CD4-positive, alpha-beta T cell treated with Interleukin-2 at 100 ng/mL for 4 hours (primary cell): ENCODE results near the gene LSP1.
"Not testable (repeated sequence)": the region's sequence is repeated elsewhere in the genome, so short reads cannot be mapped to it uniquely, and the experiment has no call there.

ENCODE experiments used
- DNase-seq: peaks from one replicate; pipeline ENCODE4 v3.0.0-alpha.2; 2020; ENCODE audit warnings: low spot score

LSP1 gene

GRCh38 chr11:1864831-1865665 is 12.2 kb downstream of the LSP1 start:
- no peak for DNase-seq

- no peak for DNase-seq
Observed at GRCh38 chr11:1866226-1866625, 13.3 kb downstream of the LSP1 start.

DNA sequence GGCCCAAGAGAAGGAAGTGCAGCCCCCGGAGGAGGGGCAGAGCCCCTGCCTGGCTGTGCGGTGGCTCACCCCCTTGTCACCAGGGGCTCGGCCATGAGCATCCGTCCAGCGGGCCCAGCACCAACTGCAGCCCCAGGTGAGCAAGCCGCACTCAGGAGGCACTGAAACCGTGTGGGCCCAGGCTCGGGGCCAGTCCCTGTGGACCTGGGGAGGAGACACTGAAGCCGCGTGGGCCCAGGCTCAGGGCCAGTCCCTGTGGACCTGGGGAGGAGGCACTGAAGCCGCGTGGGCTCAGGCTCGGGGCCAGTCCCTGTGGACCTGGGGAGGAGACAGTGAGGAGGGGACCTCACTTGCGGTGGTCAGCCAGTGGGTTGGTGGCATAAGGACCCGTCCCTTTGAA is 13.9 kb downstream of the LSP1 start:
- no peak for DNase-seq

DNA sequence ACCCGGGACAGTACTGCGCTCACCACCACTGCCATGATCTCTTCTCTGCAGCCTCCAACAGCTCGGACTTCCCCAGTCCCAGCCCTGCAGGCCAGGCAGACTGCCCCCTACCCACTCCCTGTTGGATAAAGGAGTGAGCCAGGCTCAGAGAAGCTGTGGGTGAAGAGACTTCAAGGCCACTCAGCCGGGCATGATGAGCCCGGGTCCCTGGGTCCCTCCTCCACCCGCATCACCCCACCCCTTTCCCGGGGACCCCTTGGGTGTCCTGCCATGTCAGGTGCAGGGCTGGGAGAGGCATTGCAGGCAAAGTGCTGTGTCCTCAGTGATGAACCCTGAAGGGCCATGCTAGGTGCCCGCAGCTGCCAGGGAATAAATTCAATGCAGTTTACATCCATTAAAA is 14.5 kb downstream of the LSP1 start:
- DNase-seq: no peak

GRCh38 chr11:1868056-1868635 is 15.3 kb downstream of the LSP1 start:
- no peak for DNase-seq

- no peak for DNase-seq
Observed at GRCh38 chr11:1868636-1869291, 15.9 kb downstream of the LSP1 start.

DNA sequence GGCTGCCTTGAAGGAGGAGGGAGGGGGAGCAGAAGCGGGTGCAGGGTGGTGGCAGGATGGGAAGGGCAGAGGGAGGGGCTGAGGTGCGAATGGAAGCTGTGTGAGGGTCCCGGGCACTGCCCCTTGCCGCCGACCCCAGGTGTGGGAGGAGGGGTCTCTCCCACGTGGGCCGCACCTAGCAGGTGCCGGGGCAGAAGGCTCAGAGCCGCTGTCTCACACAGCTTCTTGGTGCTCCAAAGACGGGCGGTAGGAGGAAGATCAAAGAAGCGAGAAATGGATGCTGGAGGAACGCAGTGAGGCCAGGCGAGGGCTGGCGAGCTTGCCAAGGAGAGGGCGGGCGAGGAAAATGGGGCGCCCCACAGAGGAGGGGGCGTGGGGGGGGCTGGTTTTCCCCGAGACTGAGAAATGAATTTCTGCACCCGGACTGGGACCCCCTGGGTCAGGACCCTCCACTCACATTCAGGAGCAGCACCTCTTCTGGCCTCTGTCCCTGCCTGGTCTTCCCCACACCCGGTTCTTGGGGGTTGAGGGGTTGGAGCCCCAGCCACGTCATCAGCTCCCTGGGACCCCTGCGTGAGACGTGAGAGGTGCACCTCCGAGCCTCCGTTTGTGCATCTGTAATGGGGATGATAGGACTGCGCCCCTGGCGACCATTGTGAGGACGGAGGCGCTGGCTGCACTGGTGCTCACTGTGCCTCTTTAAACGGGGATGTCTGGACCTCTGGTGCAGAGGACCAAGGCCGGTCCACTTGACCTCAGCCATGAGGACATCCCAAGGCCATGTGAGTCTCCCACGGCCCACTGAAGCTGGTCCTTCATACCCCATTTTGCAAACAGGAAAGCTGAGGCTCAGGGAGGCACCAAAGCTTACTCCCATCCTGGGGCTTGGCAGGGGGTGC is 16.8 kb downstream of the LSP1 start:
- no peak for DNase-seq

DNA sequence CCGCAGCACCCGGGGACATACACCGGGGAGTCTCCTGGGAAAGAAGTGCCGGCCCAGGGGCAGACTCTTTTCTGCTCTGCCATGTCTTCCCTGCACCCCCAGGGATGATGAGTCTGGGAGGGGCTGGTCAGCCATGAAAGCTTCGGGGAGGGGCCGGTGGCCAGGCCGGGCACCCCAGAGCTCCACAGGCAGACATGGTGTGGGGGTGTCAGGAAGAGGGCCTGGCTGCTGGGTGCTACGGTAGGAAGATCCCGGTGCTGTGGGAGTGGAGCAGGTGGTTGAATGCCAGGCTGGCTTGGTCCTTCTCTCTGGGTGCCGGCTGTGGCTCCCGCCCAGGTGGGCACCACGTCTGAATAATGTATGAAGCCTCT is 17.4 kb downstream of the LSP1 start:
- DNase-seq: no peak

- DNase-seq: peak; percentile 49
Observed at GRCh38 chr11:1870721-1871466, 18.0 kb downstream of the LSP1 start.

DNA sequence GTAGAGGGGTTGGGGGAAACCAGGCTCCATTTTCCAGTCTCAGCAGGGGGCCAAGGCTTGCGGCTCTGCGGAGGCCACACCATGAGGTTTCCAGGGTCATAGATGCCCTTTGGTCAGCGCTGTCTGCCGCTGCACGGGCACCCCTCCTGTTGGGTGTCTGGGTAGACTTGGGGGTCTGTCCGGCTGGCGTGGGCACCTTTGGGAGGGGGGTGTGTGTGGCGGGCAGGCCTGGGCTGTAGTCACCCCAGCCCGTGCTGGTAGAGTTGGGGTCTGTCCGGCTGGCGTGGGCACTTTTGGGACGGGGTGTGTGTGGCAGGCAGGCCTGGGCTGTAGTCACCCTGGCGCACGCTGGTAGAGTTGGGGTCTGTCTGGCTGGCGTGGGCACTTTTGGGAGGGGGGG is 18.6 kb downstream of the LSP1 start:
- no peak for DNase-seq

GRCh38 chr11:1872267-1872985 is 19.5 kb downstream of the LSP1 start:
- no peak for DNase-seq

DNA sequence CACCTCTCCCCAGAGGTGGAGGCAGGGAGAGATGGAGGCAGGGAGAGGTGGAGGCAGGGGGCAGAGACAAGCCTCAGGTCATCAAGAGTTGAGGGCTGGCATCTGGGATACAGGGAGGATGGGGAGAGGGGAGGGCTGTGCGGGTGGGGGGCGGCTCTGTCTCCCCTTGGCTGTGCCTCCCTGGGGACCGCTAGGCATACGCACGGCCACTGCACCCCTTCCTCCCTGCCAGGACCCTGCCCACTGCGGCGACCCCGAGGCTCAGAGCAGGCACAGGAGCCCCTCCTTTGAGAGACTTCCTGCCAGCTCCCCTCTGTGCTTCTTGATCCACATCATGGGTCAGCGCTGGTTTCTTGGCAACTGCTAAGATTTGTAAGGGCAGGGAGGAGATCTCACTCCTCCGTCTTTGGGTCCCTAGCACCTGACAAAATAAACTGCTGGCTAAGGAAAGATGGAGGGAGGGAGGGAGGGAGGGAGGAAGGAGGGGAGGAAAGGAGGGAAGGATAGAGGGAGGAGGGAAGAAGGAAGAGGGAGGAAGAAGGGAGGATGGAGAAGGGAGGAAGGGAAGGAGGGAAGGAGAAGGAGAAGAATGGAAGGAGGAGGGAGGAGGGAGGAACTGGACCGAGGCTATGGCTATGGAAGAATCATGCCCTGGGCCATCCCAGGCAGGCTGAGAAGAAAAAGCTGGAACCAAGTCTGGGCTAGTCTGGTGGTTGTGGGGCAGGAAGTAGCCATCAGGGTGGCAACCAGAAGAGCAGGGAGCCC is 20.3 kb downstream of the LSP1 start:
- DNase-seq: no peak

- not testable (repeated sequence) for DNase-seq
Observed at GRCh38 chr11:1873813-1874150, 20.9 kb downstream of the LSP1 start.

DNA sequence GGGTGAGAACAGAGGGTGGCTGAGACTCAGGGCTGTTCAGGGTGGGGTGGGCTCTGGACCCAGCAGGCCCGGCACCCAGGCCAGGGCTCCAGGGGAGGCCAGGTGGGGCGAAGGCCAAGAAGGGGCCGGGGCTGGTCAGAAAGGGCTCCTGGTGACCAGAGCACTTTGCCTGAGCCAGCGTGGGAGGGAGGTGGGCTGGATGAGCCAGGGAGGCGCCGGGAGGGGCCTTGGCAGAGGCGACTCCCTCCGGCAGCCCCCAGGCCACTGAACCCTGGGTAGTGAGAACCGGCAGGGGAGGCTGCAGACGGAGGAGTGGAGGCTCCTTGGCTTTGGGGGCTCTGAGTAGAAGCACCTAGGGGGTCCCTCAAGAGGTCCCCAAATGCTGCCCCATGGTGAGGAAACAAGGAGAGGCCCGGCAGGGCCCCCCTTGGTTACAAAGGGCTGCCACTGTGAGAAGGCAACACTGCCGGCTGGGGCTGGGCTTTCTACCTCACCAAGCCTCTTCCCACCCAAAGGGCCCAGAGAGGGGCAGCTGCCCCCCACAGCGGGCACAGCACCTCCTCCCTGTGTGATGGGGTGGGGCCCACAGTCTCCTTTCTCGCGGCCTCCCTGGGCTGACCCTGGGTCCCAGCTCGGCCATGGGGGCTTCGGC is 21.7 kb downstream of the LSP1 start:
- DNase-seq: not testable (repeated sequence)

- no peak for DNase-seq
Observed at GRCh38 chr11:1875093-1875850, 22.4 kb downstream of the LSP1 start.

DNA sequence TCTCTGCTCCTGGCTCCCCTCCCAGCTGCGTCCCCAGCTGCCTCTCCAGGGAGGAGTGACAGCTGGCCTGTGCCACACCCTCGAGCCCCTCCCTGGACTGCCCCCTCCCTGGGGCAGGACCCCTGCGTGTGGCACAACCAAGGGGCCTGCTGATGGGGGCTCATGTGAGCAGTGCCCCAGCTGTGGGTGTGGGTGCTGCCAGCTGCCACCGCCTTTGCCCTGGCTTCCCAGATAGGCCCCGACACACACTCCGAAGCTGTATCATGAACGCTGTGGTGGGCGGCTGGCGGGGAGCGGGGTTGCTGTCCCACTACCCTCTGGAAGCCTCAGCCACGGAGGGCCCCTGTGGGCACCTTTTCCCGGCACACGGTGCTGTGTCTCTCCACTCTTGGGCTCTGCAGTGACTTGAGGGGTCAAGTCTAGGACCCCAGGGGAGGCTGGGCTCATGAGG is 23.0 kb downstream of the LSP1 start:
- DNase-seq: not testable (repeated sequence)

GRCh38 chr11:1876361-1877063 is 23.6 kb downstream of the LSP1 start:
- no peak for DNase-seq
